Thyroid gland (tissue), 4 donors: ENCODE measurements around the gene SRD5A2. TPM values are rescaled to one million over a fixed set of nuclear protein-coding genes. Genes with fewer than 3 reads are reported as not detected.

Source experiments
- DNase-seq, 2 donors: peaks; one replicate each; pipeline ENCODE4 v3.0.0-alpha.2; 2019
- H3K27ac ChIP-seq, 3 donors: fragments of 200-600 bp; sonication (generic); 1 replicate in 2 of 3; 2 replicates in 1 of 3; pipeline ENCODE4 v1.5.1; 2016 to 2019; ENCODE audit warnings: mild to moderate bottlenecking in 1 of 3, moderate library complexity in 1 of 3
- H3K27me3 ChIP-seq: fragments of 200-600 bp; sonication (generic); one replicate; pipeline ENCODE4 v1.5.1; 2019
- H3K36me3 ChIP-seq, 2 donors: fragments of 200-600 bp; sonication (generic); one replicate each; pipeline ENCODE4 v1.5.1; 2016 to 2019
- H3K4me1 ChIP-seq, 2 donors: fragments of 200-600 bp; sonication (generic); one replicate each; pipeline ENCODE4 v1.5.1; 2017 to 2019
- H3K4me3 ChIP-seq, 3 donors: fragments of 200-600 bp; sonication (generic); replicated peaks in 1 of 3; 1 replicate in 2 of 3; 2 replicates in 1 of 3; pipeline ENCODE4 v1.5.1; 2016; ENCODE audit warnings: mild to moderate bottlenecking in 1 of 3
- H3K9me3 ChIP-seq: fragments of 200-600 bp; sonication (generic); one replicate; pipeline ENCODE4 v1.5.1; 2017
- POLR2A ChIP-seq, 2 donors: fragments of 450-650 bp; IDR thresholded peaks; one replicate each; pipeline ENCODE4 v1.6.1; 2017; ENCODE audit warnings: antibody characterized with exemption in 2 of 2, mild to moderate bottlenecking in 2 of 2, moderate library complexity in 1 of 2
- WGBS, 2 donors: methylation state at CpG; one replicate each; pipeline ENCODE4 v1.1.5; 2017; 5-methylcytosine and 5-hydroxymethylcytosine counted together
- intact Hi-C: fragments of 100-400 bp; cut with DNase I; formaldehyde crosslinking; loops from one replicate; pipeline ENCODE4 v1.15.1; 2023
- total RNA-seq, 4 donors: library from RNA; depleted of rRNA; stranded (reverse); fragments of >200 nt; gene quantifications; one replicate each; pipeline ENCODE4 v1.2.3, GENCODE V29; 2016
- TF ChIP-seq, protein P1 (sequence below), 6 experiments: fragments of 200-600 bp in 3 of 6; fragments of 450-650 bp in 3 of 6; sonication (generic) in 3 of 6; IDR thresholded peaks; one replicate each; pipeline ENCODE4 v1.5.1; 2016 to 2019; ENCODE audit warnings: antibody characterized with exemption in 6 of 6, mild to moderate bottlenecking in 2 of 6, inconsistent platforms in 1 of 6, moderate library complexity in 1 of 6

SRD5A2 gene
- total RNA-seq, 4 donors from 2014 or later = 0.13 TPM; not detected in 3

DNA sequence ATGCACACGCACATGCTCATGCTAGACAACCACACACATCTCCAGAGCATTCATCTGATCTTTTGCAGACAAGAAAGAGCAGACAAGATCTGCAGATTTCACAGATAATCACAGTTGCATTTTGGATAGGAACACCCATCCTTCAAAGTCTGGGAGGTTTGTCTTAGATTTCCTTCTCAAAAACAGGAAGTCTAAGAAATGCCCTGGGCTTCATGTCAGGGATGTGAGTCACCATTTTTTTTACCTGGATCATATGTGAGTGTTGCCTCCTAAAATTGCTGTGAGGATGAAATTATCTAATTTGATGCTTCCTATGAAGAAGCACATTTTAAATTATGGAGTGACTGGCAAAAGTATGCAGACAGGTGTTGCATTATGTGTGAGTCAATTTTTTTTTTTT lies 46.1 kb downstream of the SRD5A2 start:
- DNase-seq = no peak
- Histone ChIP-seq H3K4me3 (no peak overlapping the region), H3K36me3 (no peaks in the 10 kb centered on the region), H3K9me3 (no peaks in the 10 kb centered on the region), H3K4me1 (no peaks in the 10 kb centered on the region), H3K27ac (no peak overlapping the region), H3K27me3 (no peaks in the 10 kb centered on the region)
- TF ChIP-seq, protein P1, sequence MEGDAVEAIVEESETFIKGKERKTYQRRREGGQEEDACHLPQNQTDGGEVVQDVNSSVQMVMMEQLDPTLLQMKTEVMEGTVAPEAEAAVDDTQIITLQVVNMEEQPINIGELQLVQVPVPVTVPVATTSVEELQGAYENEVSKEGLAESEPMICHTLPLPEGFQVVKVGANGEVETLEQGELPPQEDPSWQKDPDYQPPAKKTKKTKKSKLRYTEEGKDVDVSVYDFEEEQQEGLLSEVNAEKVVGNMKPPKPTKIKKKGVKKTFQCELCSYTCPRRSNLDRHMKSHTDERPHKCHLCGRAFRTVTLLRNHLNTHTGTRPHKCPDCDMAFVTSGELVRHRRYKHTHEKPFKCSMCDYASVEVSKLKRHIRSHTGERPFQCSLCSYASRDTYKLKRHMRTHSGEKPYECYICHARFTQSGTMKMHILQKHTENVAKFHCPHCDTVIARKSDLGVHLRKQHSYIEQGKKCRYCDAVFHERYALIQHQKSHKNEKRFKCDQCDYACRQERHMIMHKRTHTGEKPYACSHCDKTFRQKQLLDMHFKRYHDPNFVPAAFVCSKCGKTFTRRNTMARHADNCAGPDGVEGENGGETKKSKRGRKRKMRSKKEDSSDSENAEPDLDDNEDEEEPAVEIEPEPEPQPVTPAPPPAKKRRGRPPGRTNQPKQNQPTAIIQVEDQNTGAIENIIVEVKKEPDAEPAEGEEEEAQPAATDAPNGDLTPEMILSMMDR (IDR thresholded peaks at IDR 0.05) = no peak
- TF ChIP-seq POLR2A (IDR thresholded peaks at IDR 0.05) = no peak
- intact Hi-C loops = no loop called here
- 89 to 90% methylated on average over 1 of the region's 1 CpG for WGBS, 2 donors

DNA sequence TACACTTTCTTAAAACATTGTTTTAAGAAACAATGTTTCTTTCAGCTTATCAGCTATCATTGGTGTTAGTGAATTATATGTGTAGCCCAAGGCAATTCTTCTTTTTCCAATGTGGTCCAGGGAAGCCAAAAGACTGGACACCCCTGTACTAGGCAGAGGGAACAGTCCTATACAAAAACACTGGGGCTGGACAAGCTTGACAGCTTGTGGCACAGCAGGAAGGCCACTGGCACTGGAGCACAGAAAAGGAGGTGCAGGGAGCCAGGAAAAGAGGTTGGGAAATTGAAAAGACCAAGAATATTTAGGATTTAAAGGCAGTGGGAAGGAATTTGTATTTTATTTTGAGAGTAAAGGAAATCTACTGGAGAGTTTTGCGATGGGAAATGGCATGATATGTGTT lies 47.7 kb downstream of the SRD5A2 start:
- no peak for DNase-seq
- Histone ChIP-seq H3K4me1 (no peaks in the 10 kb centered on the region), H3K27me3 (no peaks in the 10 kb centered on the region), H3K27ac (no peak overlapping the region), H3K4me3 (no peak overlapping the region), H3K9me3 (no peaks in the 10 kb centered on the region), H3K36me3 (no peaks in the 10 kb centered on the region)
- WGBS, 2 donors = 90 to 94% methylated on average over 1 of the region's 1 CpG
- TF ChIP-seq, protein P1 (IDR thresholded peaks at IDR 0.05) = no peak
- TF ChIP-seq POLR2A (IDR thresholded peaks at IDR 0.05) = no peak
- intact Hi-C loops = no loop called here

DNA sequence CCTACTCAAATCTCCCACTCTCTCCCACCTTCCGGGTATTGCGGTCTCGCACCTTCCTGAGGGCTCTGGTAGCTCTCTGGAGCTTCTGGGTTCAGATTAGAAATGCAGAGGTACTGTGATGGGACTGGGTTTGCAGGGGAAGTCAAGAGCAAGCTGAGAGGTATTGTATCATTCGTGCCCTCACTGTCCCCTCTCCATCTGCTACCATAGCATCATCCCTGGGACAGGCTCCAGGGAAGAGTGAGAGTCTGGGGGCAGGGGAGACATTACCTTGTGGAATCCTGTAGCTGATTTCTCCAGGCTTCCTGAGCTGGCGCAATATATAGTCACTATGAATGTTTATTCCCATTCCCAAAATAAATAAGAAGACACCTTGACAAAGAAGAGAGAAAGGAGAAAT lies 49.6 kb downstream of the SRD5A2 start:
- Histone ChIP-seq H3K36me3 (no peaks in the 10 kb centered on the region), H3K27me3 (no peaks in the 10 kb centered on the region), H3K27ac (no peak overlapping the region), H3K4me1 (no peaks in the 10 kb centered on the region), H3K9me3 (no peaks in the 10 kb centered on the region), H3K4me3 (no peak overlapping the region)
- 88 to 93% methylated on average over 5 of the region's 5 CpGs for WGBS, 2 donors
- no peak for TF ChIP-seq POLR2A (IDR thresholded peaks at IDR 0.05)
- TF ChIP-seq, protein P1 (IDR thresholded peaks at IDR 0.05) = no peak
- no peak for DNase-seq
- intact Hi-C loops = no loop called here

DNA sequence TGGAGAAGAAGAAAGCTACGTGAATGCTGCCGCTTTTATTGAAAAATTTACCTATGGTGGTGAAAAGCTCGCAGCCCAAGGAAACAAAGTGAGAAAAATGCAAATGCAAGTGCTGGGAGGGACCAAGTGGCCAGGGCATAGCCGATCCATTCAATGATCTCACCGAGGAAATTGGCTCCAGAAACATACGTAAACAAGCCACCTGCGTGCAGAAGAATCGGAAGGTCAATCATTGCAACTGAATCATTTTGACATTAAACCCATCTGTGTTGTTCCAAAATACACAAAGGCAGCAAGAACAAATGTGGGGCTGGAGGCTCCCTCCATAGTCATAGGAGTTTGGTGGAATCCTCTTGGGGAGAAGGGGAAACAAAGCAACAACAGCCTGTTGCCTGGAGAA lies 51.5 kb downstream of the SRD5A2 start:
- Histone ChIP-seq H3K27ac (no peak overlapping the region), H3K27me3 (no peaks in the 10 kb centered on the region), H3K9me3 (no peaks in the 10 kb centered on the region), H3K4me3 (no peak overlapping the region), H3K4me1 (no peaks in the 10 kb centered on the region), H3K36me3 (no peaks in the 10 kb centered on the region)
- 90 to 92% methylated on average over 8 of the region's 8 CpGs for WGBS, 2 donors
- TF ChIP-seq, protein P1 (IDR thresholded peaks at IDR 0.05) = no peak
- no peak for TF ChIP-seq POLR2A (IDR thresholded peaks at IDR 0.05)
- no peak for DNase-seq
- intact Hi-C loops = no loop called here

DNA sequence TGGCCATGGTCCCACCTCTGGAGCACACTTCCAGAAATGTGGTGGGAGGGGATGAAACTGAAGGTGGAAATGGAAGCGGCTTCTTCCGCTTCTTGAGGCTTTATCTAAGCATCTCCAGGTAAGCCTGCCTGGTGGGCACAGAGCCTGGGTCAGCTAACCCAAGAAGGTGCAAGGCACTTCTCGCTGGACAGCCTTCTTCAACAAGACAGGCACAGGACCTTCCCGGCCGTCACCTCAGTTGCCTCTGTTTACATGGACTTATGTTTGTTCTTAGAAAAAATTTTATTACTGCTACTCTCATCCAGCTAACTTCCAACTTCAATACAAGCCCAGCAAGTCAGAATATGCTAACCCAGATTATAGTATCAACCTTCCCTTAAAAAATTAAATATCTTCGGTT lies 51.9 kb downstream of the SRD5A2 start:
- no peaks in the 10 kb centered on the region for H3K9me3 ChIP-seq
- no peaks in the 10 kb centered on the region for H3K36me3 ChIP-seq
- no peak overlapping the region for H3K4me3 ChIP-seq
- TF ChIP-seq, protein P1 (IDR thresholded peaks at IDR 0.05) = no peak
- no peak for TF ChIP-seq POLR2A (IDR thresholded peaks at IDR 0.05)
- intact Hi-C loops = no loop called here
- H3K27ac ChIP-seq = no peak overlapping the region
- H3K27me3 ChIP-seq = no peaks in the 10 kb centered on the region
- no peak for DNase-seq
- no peaks in the 10 kb centered on the region for H3K4me1 ChIP-seq
- whole genome bisulfite sequencing, 2 donors = 93% methylated on average over 6 of the region's 6 CpGs
